PFSK-1 (cell line): Measurements from ENCODE around the gene GPRC5C.

Experiments
- FOXP2 ChIP-seq: optimal IDR thresholded peaks from 2 replicates; pipeline ENCODE3; 2011; ENCODE audit warnings: borderline replicate concordance, control low read depth, inconsistent platforms; ENCODE audit not compliant: insufficient read depth; ENCODE audit errors: extremely low read length, extremely low read depth
- POLR2AphosphoS5 ChIP-seq: IDR thresholded peaks from 2 replicates; pipeline ENCODE4 v1.6.1; 2012; ENCODE audit warnings: low read depth, mild to moderate bottlenecking, control low read depth, low read length, moderate library complexity
- SIN3A ChIP-seq: IDR thresholded peaks from 2 replicates; pipeline ENCODE4 v1.6.1; 2012; ENCODE audit warnings: mild to moderate bottlenecking, low read length, moderate library complexity, borderline replicate concordance; ENCODE audit not compliant: insufficient read depth
- TAF1 ChIP-seq: IDR thresholded peaks from 2 replicates; pipeline ENCODE4 v1.6.1; 2012; ENCODE audit warnings: low read length, control low read depth, borderline replicate concordance; ENCODE audit not compliant: insufficient read depth
- TF ChIP-seq, protein P1 (sequence below), 2 experiments: IDR thresholded peaks; 2 replicates each; pipeline versions ENCODE4 v1.6.1 to v1.8.0; 2011 to 2012; ENCODE audit warnings: low read depth in 2 of 2, low read length in 2 of 2, control low read depth in 1 of 2, inconsistent platforms in 1 of 2, mild to moderate bottlenecking in 1 of 2, moderate library complexity in 1 of 2; ENCODE audit not compliant: insufficient read depth in 1 of 2

The GPRC5C gene

DNA sequence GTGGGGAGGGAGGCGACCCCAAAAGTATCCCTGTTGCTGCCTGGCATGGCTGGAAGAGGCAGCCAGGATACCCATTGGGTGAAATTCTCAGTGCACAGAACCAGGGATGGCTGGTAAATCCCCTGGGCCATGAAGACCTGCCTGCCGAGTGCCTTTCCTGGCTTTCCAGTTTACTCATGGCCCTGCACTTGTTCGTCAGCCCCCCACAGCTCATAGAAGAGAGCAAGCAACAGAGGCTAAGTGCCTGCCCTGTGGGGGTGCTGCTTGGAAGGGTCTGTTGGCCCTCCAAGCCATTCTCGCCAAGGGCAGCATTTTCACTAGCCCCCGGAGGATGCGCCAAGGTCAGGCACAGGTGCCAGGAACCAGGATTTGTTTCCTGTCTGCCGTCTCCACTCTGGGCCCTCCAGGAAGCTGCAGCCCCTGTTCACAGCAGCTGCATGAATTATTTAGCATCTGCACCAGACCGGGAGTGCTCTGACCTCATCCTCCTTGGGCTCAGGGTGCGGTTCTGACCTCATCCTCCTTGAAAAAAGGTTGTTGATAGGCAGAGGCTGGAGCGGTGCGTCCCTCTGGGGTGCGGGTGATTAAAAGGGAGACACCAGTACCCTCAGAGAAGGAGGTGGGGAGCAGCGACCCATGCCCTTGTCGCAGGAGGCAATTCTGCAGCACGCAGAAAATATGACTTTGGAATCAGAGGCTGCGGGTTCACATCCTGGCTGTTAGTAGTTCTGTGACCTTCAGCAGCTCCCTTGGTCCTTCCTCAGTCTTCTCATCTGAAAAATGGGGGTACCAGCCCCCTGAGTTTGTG is 20.3 kb downstream of the GPRC5C start:
- TF ChIP-seq, protein P1, sequence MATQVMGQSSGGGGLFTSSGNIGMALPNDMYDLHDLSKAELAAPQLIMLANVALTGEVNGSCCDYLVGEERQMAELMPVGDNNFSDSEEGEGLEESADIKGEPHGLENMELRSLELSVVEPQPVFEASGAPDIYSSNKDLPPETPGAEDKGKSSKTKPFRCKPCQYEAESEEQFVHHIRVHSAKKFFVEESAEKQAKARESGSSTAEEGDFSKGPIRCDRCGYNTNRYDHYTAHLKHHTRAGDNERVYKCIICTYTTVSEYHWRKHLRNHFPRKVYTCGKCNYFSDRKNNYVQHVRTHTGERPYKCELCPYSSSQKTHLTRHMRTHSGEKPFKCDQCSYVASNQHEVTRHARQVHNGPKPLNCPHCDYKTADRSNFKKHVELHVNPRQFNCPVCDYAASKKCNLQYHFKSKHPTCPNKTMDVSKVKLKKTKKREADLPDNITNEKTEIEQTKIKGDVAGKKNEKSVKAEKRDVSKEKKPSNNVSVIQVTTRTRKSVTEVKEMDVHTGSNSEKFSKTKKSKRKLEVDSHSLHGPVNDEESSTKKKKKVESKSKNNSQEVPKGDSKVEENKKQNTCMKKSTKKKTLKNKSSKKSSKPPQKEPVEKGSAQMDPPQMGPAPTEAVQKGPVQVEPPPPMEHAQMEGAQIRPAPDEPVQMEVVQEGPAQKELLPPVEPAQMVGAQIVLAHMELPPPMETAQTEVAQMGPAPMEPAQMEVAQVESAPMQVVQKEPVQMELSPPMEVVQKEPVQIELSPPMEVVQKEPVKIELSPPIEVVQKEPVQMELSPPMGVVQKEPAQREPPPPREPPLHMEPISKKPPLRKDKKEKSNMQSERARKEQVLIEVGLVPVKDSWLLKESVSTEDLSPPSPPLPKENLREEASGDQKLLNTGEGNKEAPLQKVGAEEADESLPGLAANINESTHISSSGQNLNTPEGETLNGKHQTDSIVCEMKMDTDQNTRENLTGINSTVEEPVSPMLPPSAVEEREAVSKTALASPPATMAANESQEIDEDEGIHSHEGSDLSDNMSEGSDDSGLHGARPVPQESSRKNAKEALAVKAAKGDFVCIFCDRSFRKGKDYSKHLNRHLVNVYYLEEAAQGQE (IDR thresholded peaks at IDR 0.05; ENCODE audit: insufficient read depth in 1 of 2, low read depth in 2 of 2, low read length in 2 of 2): no peak
- TF ChIP-seq SIN3A (no peak), FOXP2 (no peak), POLR2AphosphoS5 (no peak), TAF1 (no peak)

- TF ChIP-seq TAF1: no peak
- TF ChIP-seq SIN3A: no peak
- TF ChIP-seq POLR2AphosphoS5: no peak
- TF ChIP-seq, protein P1 (IDR thresholded peaks at IDR 0.05; ENCODE audit: insufficient read depth in 1 of 2, low read depth in 2 of 2, low read length in 2 of 2): no peak
- no peak for TF ChIP-seq FOXP2
Observed at GRCh38 chr17:74452841-74453661, 21.2 kb downstream of the GPRC5C start.

GRCh38 chr17:74453665-74454196 is 21.8 kb downstream of the GPRC5C start:
- TF ChIP-seq POLR2AphosphoS5 (no peak), SIN3A (no peak), FOXP2 (no peak), TAF1 (no peak)
- TF ChIP-seq, protein P1 (IDR thresholded peaks at IDR 0.05; ENCODE audit: insufficient read depth in 1 of 2, low read depth in 2 of 2, low read length in 2 of 2): no peak

DNA sequence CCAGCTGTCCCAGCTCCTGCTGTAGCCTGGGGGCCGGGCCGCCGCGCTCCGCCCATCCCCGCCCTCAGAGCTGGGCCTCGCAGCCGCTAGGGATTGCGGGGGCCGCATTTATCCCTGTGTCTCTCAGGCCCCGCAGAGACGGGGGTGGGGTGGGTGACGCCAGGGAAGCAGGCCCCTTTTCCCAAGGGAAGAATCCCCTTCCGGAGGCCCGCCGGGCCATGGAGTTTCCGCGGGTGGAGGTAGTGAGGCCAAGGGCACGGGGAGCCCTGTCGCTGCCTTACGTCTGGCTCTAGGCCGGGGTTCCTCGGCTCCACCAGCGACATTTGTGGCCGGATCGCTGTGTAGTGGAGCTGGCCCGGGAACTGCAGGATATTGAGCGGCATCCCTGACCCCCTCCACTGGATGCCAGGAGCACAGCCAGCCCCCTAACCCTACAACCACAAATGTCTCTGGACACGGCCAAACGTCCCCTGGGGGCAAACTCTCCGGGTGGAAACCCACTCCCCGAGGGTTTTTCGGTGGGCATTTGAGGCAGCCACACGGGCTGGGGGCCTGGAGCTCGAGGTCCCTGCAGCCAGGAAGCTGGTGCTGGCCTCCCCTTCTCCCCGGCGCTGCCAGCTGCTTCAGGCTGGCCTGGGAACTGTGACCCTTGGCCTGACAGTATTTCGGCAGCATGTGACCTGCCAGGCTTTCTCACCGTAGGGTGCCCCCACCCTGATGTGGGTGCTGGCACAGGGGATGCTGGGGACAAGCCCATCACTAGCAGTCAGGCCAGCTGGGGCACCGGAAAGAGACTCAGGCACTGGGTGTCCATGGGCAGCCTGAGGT is 22.5 kb downstream of the GPRC5C start:
- TF ChIP-seq TAF1 (no peak), POLR2AphosphoS5 (no peak), FOXP2 (peak; percentile 15)

- TF ChIP-seq, protein P1 (IDR thresholded peaks at IDR 0.05; ENCODE audit: insufficient read depth in 1 of 2, low read depth in 2 of 2, low read length in 2 of 2): no peak
- TF ChIP-seq TAF1 (no peak), FOXP2 (no peak), SIN3A (no peak), POLR2AphosphoS5 (no peak)
Observed at GRCh38 chr17:74455025-74455545, 23.2 kb downstream of the GPRC5C start.
